Measurements from ENCODE around the gene ADGRL3. TPM values are rescaled to one million over a fixed set of nuclear protein-coding genes. Genes with fewer than 3 reads are reported as not detected.

Gene ADGRL3
- total RNA-seq, 3 donors from 2014 or later = 4.3 to 10.8 (median 4.3) TPM

DNA sequence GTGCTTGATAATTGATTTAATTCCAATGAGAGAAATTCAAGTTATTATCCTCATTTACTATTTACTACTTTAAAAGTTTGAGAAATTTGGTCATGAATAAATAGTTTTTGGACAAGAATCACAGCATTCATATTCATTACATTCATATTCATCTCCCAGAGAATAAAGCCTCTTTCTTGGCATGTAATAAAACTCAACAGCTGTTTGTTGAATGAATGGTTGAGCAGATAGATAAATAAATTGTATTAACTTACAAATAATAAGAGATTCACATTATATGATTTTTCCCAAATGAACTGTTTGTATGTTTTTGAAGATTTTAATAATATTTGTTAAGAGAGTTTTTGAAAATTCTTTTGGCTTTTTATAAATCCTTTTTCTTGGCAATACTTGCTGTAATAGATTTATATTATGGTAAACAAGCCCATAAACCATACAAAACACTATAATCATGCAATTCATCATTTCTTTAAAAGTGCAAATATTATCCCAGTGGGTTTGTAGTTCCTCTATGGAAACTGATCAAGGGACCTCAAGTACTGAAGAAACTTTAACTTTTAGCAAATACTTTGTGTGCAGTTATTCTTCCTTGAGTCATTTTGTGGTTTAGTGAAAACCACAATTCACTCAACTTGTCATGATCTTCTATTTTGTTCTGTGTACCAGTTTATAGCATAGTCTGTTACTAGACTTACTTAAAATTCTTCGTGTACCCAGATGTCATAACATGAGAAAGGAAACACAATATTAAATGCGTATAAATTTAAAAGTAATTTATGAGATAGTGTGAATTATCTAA is 371.8 kb downstream of the ADGRL3 start:
- H3K4me1 ChIP-seq (ENCODE audit: low read depth) = no peaks in the 10 kb centered on the region
- ATAC-seq (no peak), DNase-seq (no peak)
- TF ChIP-seq, protein P1, sequence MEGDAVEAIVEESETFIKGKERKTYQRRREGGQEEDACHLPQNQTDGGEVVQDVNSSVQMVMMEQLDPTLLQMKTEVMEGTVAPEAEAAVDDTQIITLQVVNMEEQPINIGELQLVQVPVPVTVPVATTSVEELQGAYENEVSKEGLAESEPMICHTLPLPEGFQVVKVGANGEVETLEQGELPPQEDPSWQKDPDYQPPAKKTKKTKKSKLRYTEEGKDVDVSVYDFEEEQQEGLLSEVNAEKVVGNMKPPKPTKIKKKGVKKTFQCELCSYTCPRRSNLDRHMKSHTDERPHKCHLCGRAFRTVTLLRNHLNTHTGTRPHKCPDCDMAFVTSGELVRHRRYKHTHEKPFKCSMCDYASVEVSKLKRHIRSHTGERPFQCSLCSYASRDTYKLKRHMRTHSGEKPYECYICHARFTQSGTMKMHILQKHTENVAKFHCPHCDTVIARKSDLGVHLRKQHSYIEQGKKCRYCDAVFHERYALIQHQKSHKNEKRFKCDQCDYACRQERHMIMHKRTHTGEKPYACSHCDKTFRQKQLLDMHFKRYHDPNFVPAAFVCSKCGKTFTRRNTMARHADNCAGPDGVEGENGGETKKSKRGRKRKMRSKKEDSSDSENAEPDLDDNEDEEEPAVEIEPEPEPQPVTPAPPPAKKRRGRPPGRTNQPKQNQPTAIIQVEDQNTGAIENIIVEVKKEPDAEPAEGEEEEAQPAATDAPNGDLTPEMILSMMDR (IDR thresholded peaks at IDR 0.05) = no peak
- H3K36me3 ChIP-seq (ENCODE audit: low read depth) = no peaks in the 10 kb centered on the region
- H3K9me3 ChIP-seq = no peaks in the 10 kb centered on the region
- H3K4me3 ChIP-seq = no peak overlapping the region
- intact Hi-C loops (cut with DNase I, micrococcal nuclease) = no loop called here

DNA sequence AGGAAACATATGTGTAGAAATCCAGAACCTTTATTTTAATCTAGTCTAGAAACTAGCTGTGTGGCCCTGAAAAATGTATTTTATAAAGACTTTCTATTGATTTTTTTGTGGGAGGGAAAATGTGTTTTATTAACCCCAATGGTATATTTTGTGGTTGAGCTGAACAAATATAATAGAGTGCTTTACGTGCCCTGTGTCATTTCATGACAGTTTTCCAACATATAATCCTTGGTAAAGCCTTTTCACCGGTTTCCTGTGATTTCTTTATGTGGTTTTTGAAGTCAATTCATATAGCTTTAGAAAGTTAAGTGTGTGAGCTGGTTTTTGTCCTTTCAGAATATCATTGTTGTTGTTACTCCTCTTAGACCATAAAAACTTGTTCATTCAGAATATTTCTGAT is 375.7 kb downstream of the ADGRL3 start:
- Histone ChIP-seq H3K4me1 (ENCODE audit: low read depth) (no peaks in the 10 kb centered on the region), H3K4me3 (no peak overlapping the region), H3K36me3 (ENCODE audit: low read depth) (no peaks in the 10 kb centered on the region), H3K9me3 (no peaks in the 10 kb centered on the region)
- DNase-seq = no peak
- TF ChIP-seq, protein P1 (IDR thresholded peaks at IDR 0.05) = no peak
- intact Hi-C loops (cut with DNase I, micrococcal nuclease) = no loop called here
- ATAC-seq = no peak

DNA sequence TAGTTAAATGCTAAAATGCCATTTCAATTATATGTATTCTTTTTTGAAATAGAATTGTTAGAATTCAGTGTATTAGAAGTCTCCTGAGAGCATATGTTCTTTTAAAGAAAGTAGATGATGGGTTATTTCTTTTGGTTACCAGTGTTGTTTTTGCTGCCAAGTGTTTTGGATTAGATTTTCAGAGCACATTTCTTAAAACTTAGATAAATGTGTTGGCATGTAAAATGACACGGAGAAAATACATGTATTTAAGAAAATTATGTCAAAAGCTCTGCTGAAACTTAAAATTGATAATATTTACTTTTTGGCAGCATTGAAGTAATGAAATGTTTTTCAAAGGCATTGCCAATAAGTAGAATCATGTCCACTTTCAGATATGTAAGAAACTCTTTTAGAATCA is 379.7 kb downstream of the ADGRL3 start:
- Histone ChIP-seq H3K4me3 (no peak overlapping the region), H3K4me1 (ENCODE audit: low read depth) (no peaks in the 10 kb centered on the region), H3K36me3 (ENCODE audit: low read depth) (no peaks in the 10 kb centered on the region), H3K9me3 (no peaks in the 10 kb centered on the region)
- TF ChIP-seq, protein P1 (IDR thresholded peaks at IDR 0.05) = no peak
- DNase-seq (no peak), ATAC-seq (no peak)
- intact Hi-C loops (cut with DNase I, micrococcal nuclease) = no loop called here

DNA sequence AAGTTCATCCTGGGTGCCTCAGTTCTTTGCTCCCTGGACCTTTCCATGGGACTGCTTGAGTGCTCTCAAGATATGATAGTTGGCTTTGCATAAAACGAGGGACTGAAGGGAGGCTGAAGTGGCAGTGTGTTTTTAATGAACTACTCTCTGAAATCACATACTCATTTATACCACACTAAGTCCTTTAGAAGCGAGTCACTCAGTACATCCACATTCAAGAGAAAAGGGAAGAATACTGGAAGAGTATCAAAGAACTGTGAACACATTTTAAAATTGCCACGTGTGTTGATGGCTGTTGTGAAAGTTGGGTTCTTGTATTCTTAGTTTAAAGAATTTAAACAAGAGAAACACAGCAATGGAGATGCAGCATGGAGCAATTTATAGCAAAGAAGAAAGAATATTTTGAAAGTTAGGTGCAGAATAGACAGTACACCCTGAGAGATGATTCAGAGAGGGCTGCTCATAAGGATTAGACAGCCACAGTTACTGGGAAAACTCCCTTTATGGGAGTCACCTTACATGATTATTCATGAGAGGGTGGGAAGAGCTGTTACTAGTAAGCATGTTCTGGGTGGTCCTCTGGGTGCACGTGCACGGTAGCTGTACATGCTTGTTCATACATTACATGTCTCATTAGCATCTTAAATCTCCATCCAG is 380.7 kb downstream of the ADGRL3 start:
- H3K9me3 ChIP-seq = no peaks in the 10 kb centered on the region
- no peaks in the 10 kb centered on the region for H3K36me3 ChIP-seq (ENCODE audit: low read depth)
- DNase-seq = no peak
- H3K4me1 ChIP-seq (ENCODE audit: low read depth) = no peaks in the 10 kb centered on the region
- intact Hi-C loops (cut with DNase I, micrococcal nuclease) = no loop called here
- H3K4me3 ChIP-seq = no peak overlapping the region
- ATAC-seq = no peak
- TF ChIP-seq, protein P1 (IDR thresholded peaks at IDR 0.05) = no peak

DNA sequence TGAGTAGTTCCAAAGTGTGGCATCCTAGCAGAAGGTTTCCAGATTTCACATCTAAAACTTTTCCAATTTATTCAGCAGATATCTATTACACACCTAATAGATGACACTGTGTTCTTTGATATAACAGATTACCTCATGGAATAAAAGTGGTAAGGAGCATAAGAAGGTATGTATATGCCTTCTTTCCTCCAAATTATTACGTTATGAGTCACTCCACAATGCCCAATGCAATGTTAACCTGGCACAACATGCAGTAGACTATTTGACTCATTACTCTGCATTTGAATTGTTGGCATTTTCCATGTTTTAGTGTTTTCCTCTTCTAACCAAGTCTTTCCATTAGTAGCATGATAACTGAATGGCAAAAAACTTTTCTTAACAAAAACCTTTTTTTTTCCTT is 383.6 kb downstream of the ADGRL3 start:
- no peaks in the 10 kb centered on the region for H3K36me3 ChIP-seq (ENCODE audit: low read depth)
- no peaks in the 10 kb centered on the region for H3K4me1 ChIP-seq (ENCODE audit: low read depth)
- H3K4me3 ChIP-seq = no peak overlapping the region
- no peaks in the 10 kb centered on the region for H3K9me3 ChIP-seq
- DNase-seq (no peak), ATAC-seq (no peak)
- TF ChIP-seq, protein P1 (IDR thresholded peaks at IDR 0.05) = no peak
- intact Hi-C loops (cut with DNase I, micrococcal nuclease) = no loop called here
